ENCODE data around the gene AFF3.

The AFF3 gene

DNA sequence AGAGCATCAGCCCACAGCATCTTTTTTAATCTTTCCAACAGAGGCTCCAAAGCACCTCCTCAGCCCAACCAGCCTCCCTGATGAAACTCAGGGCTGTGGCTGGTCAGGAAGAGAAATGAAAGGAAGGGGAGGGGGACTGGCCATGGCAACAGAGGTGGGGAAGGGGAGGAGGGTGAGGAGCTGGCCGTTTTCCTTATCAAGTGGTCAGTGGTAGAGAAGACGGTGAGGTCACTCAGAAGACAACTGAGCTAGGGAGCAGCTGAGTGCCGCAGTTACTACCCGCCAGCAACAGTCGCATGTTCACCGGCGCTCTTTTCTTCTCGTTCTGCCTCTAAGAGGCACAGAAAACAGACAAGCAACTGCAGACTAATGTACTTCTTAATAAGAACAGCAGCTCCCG lies 97.4 kb downstream of the AFF3 start:
- Histone ChIP-seq H3K27me3 (ENCODE audit: low read depth, low read length) (no peaks in the 10 kb centered on the region), H3K27ac (ENCODE audit: low read length) (no peak overlapping the region), H3K36me3 (replicated peaks; ENCODE audit: low read depth, low read length) (peaks cover 20% of the 10 kb centered on the region), H3K4me3 (ENCODE audit: low read length) (no peak overlapping the region), H3K4me2 (ENCODE audit: low read length) (no peak overlapping the region), H3K79me2 (ENCODE audit: low read length) (peaks cover 49% of the 10 kb centered on the region; the same call in 1 of the 2 replicates), H3K9ac (ENCODE audit: low read length) (no peak overlapping the region), H3K9me3 (ENCODE audit: insufficient read depth, low read length) (no peaks in the 10 kb centered on the region), H3K4me1 (ENCODE audit: low read length) (peaks cover 19% of the 10 kb centered on the region), H4K20me1 (ENCODE audit: insufficient read depth, low read length) (peaks cover 26% of the 10 kb centered on the region), H2AFZ (ENCODE audit: low read depth, low read length) (no peak overlapping the region)
- TF ChIP-seq CTCF (IDR thresholded peaks at IDR 0.05; ENCODE audit: low read depth, low read length) (no peak), EZH2phosphoT487 (IDR thresholded peaks at IDR 0.05; ENCODE audit: low read depth) (no peak)

DNA sequence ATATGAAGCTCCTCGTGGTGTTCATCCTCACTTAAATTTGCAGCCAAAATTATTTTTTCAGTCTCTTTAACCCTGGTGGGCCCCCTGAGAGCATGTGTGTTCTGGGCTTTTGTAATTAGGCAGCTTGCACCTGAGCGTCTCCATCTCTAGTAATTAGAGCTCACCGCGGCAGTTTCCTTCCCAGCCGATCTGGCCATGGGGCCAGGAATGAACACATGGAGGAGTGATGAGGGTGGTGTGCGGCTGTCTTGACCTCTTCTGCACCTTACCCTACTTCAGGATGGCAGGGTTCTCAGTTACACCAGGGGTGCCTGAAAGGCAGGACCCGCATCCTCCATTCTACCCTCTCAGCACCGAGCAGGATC lies 98.5 kb downstream of the AFF3 start:
- TF ChIP-seq CTCF (IDR thresholded peaks at IDR 0.05; ENCODE audit: low read depth, low read length) (no peak), EZH2phosphoT487 (IDR thresholded peaks at IDR 0.05; ENCODE audit: low read depth) (no peak)
- Histone ChIP-seq H3K4me1 (ENCODE audit: low read length) (peaks cover 19% of the 10 kb centered on the region), H3K27ac (ENCODE audit: low read length) (no peak overlapping the region), H3K27me3 (ENCODE audit: low read depth, low read length) (no peaks in the 10 kb centered on the region), H3K4me2 (ENCODE audit: low read length) (no peak overlapping the region), H3K9me3 (ENCODE audit: insufficient read depth, low read length) (no peaks in the 10 kb centered on the region), H3K4me3 (ENCODE audit: low read length) (no peak overlapping the region), H3K79me2 (ENCODE audit: low read length) (peaks cover 45% of the 10 kb centered on the region; the same call in 1 of the 2 replicates), H3K9ac (ENCODE audit: low read length) (no peak overlapping the region), H3K36me3 (replicated peaks; ENCODE audit: low read depth, low read length) (peaks cover 23% of the 10 kb centered on the region), H4K20me1 (ENCODE audit: insufficient read depth, low read length) (peaks cover 26% of the 10 kb centered on the region), H2AFZ (ENCODE audit: low read depth, low read length) (no peak overlapping the region)

- Histone ChIP-seq H3K79me2 (ENCODE audit: low read length) (peaks cover 43% of the 10 kb centered on the region; the same call in 1 of the 2 replicates), H2AFZ (ENCODE audit: low read depth, low read length) (no peak overlapping the region), H3K4me2 (ENCODE audit: low read length) (0 out of 2 replicates have a peak overlapping the region, but pooled peaks have one; percentile 14), H3K4me3 (ENCODE audit: low read length) (no peak overlapping the region), H3K27me3 (ENCODE audit: low read depth, low read length) (no peaks in the 10 kb centered on the region), H3K9ac (ENCODE audit: low read length) (no peak overlapping the region), H3K27ac (ENCODE audit: low read length) (no peak overlapping the region), H3K36me3 (replicated peaks; ENCODE audit: low read depth, low read length) (peaks cover 21% of the 10 kb centered on the region), H4K20me1 (ENCODE audit: insufficient read depth, low read length) (peaks cover 26% of the 10 kb centered on the region), H3K9me3 (ENCODE audit: insufficient read depth, low read length) (no peaks in the 10 kb centered on the region), H3K4me1 (ENCODE audit: low read length) (peaks cover 19% of the 10 kb centered on the region)
- TF ChIP-seq EZH2phosphoT487 (IDR thresholded peaks at IDR 0.05; ENCODE audit: low read depth) (no peak), CTCF (IDR thresholded peaks at IDR 0.05; ENCODE audit: low read depth, low read length) (no peak)
Observed at GRCh38 chr2:100043081-100043890, 99.1 kb downstream of the AFF3 start.

DNA sequence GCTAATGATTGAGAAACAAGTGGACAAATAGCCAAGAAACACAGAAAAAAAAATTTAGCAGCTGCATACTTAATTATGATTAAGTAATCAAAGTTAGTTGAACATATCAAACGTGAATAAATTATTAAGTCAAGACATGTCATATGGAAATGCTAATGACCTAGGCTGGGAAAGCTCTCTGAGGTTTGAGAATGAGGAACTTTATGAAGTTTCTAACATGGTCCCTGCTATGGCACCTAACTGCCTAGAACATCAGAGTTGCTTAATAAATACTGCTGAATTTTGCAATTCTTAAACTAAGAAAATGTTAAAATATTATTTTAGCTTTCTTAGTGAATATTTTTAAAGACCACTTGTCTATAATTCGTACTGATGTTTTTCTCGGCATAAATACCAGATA lies 99.8 kb downstream of the AFF3 start:
- Histone ChIP-seq H3K4me3 (ENCODE audit: low read length) (no peak overlapping the region), H3K27me3 (ENCODE audit: low read depth, low read length) (no peaks in the 10 kb centered on the region), H3K79me2 (ENCODE audit: low read length) (peaks cover 46% of the 10 kb centered on the region; the same call in 1 of the 2 replicates), H3K4me2 (ENCODE audit: low read length) (peak overlapping the region; percentile 14; the same call in 1 of the 2 replicates), H4K20me1 (ENCODE audit: insufficient read depth, low read length) (peaks cover 26% of the 10 kb centered on the region), H3K4me1 (ENCODE audit: low read length) (peaks cover 19% of the 10 kb centered on the region), H3K27ac (ENCODE audit: low read length) (no peak overlapping the region), H2AFZ (ENCODE audit: low read depth, low read length) (no peak overlapping the region), H3K9me3 (ENCODE audit: insufficient read depth, low read length) (no peaks in the 10 kb centered on the region), H3K9ac (ENCODE audit: low read length) (no peak overlapping the region), H3K36me3 (replicated peaks; ENCODE audit: low read depth, low read length) (peaks cover 21% of the 10 kb centered on the region)
- TF ChIP-seq CTCF (IDR thresholded peaks at IDR 0.05; ENCODE audit: low read depth, low read length) (no peak), EZH2phosphoT487 (IDR thresholded peaks at IDR 0.05; ENCODE audit: low read depth) (no peak)
